ENCODE measurements around the gene HDGF. TPM values are rescaled to one million over a fixed set of nuclear protein-coding genes. Genes with fewer than 3 reads are reported as not detected.
A peak's percentile ranks its signal among the peaks of the same experiment; 100 is the strongest.

The HDGF gene
- total and polyA plus RNA-seq, 9 of the 15 experiments (the other 6 are each of a cell fraction or from before 2014, with no cell fraction given), result 38.8 to 601 (median 400) TPM

DNA sequence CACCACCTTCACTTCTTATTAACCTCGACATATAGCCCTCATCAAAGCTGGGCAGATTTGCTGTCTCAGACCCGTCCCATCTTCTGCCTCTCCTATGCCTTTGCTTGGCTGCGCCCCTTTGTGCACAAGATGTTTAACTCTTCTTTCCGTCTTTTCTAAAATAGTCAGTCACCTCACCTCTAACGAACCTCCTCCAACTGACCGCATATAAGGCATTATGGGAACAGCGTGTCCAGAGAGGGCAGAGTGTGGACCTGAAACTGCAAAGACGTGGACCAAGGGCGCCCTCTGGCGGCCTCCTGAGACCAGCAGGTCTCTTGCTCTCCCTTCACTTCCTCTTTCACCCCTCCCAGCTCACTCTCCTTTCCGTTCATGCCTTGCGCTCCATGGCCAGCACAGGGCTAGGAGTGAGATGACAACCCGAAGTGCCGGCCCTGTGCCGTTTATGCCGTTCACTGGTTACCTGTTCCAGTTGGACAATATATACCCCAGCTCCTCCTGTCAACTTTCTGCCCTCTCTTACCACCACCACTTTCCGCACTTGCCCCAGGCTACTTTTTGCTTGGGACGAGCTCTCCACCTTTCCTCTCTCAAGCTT, 25.7 kb downstream of the HDGF start (continued):
- TF ChIP-seq ARID2 (IDR thresholded peaks at IDR 0.05) (peak; percentile 86), SAFB2 (IDR thresholded peaks at IDR 0.05; ENCODE audit: borderline replicate concordance, low read depth, low read length, severe bottlenecking) (no peak), TGIF2 (CRISPR knock-in tag; IDR thresholded peaks at IDR 0.05) (no peak), TBP (optimal IDR thresholded peaks at IDR 0.05; ENCODE audit: low read depth, low read length) (no peak), CBFA2T3 (IDR thresholded peaks at IDR 0.05) (no peak), PHF20 (IDR thresholded peaks at IDR 0.05; ENCODE audit: partially characterized antibody) (peak; percentile 36), KLF1 (tag; IDR thresholded peaks at IDR 0.05) (no peak), XRCC3 (IDR thresholded peaks at IDR 0.05) (no peak), CC2D1A (IDR thresholded peaks at IDR 0.05) (peak; percentile 79), ZNF57 (CRISPR knock-in tag; IDR thresholded peaks at IDR 0.05) (no peak), HDAC3 (IDR thresholded peaks at IDR 0.05; ENCODE audit: borderline replicate concordance, partially characterized antibody) (no peak), HNRNPUL1 (IDR thresholded peaks at IDR 0.05; ENCODE audit: low read length) (no peak), ZNF146 (CRISPR knock-in tag; IDR thresholded peaks at IDR 0.05; ENCODE audit: unreplicated experiment) (no peak), TEAD1 (CRISPR knock-in tag; IDR thresholded peaks at IDR 0.05) (peak in 1 of 2 experiments; percentile 8; a peak in 1 of 4 replicates), LEF1 (IDR thresholded peaks at IDR 0.05) (no peak)
- TF ChIP-seq, protein P1, sequence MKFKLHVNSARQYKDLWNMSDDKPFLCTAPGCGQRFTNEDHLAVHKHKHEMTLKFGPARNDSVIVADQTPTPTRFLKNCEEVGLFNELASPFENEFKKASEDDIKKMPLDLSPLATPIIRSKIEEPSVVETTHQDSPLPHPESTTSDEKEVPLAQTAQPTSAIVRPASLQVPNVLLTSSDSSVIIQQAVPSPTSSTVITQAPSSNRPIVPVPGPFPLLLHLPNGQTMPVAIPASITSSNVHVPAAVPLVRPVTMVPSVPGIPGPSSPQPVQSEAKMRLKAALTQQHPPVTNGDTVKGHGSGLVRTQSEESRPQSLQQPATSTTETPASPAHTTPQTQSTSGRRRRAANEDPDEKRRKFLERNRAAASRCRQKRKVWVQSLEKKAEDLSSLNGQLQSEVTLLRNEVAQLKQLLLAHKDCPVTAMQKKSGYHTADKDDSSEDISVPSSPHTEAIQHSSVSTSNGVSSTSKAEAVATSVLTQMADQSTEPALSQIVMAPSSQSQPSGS (CRISPR knock-in tag; IDR thresholded peaks at IDR 0.05), result no peak
- TF ChIP-seq, protein P2, sequence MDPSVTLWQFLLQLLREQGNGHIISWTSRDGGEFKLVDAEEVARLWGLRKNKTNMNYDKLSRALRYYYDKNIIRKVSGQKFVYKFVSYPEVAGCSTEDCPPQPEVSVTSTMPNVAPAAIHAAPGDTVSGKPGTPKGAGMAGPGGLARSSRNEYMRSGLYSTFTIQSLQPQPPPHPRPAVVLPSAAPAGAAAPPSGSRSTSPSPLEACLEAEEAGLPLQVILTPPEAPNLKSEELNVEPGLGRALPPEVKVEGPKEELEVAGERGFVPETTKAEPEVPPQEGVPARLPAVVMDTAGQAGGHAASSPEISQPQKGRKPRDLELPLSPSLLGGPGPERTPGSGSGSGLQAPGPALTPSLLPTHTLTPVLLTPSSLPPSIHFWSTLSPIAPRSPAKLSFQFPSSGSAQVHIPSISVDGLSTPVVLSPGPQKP (CRISPR knock-in tag; IDR thresholded peaks at IDR 0.05), result no peak
- TF ChIP-seq, protein P3, sequence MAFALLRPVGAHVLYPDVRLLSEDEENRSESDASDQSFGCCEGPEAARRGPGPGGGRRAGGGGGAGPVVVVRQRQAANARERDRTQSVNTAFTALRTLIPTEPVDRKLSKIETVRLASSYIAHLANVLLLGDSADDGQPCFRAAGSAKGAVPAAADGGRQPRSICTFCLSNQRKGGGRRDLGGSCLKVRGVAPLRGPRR (CRISPR knock-in tag; IDR thresholded peaks at IDR 0.05), result no peak
- TF ChIP-seq, protein P4, sequence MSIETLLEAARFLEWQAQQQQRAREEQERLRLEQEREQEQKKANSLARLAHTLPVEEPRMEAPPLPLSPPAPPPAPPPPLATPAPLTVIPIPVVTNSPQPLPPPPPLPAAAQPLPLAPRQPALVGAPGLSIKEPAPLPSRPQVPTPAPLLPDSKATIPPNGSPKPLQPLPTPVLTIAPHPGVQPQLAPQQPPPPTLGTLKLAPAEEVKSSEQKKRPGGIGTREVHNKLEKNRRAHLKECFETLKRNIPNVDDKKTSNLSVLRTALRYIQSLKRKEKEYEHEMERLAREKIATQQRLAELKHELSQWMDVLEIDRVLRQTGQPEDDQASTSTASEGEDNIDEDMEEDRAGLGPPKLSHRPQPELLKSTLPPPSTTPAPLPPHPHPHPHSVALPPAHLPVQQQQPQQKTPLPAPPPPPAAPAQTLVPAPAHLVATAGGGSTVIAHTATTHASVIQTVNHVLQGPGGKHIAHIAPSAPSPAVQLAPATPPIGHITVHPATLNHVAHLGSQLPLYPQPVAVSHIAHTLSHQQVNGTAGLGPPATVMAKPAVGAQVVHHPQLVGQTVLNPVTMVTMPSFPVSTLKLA (conservative IDR thresholded peaks at IDR 0.05), result peak; percentile 74 to 76

All from K562 (cell line).